Sigmoid colon (tissue), 7 donors: ENCODE results near the gene KCTD19. TPM values are rescaled to one million over a fixed set of nuclear protein-coding genes. Genes with fewer than 3 reads are reported as not detected.

Source experiments
- DNase-seq: peaks from one replicate; pipeline ENCODE4 v3.0.0-alpha.2; 2019
- H3K27ac ChIP-seq, 4 donors: fragments of 200-600 bp; sonication (generic); one replicate each; pipeline ENCODE4 v1.5.1; 2016 to 2019; ENCODE audit warnings: mild to moderate bottlenecking in 1 of 4
- H3K27me3 ChIP-seq, 3 donors: fragments of 200-600 bp; sonication (generic); one replicate each; pipeline ENCODE4 v1.5.1; 2019; ENCODE audit warnings: mild to moderate bottlenecking in 1 of 3
- H3K36me3 ChIP-seq, 4 donors: fragments of 200-600 bp; sonication (generic); one replicate each; pipeline ENCODE4 v1.5.1; 2016 to 2019
- H3K4me1 ChIP-seq, 4 donors: fragments of 200-600 bp; sonication (generic); one replicate each; pipeline ENCODE4 v1.5.1; 2017 to 2019
- H3K4me3 ChIP-seq, 4 donors: fragments of 200-600 bp; sonication (generic); one replicate each; pipeline ENCODE4 v1.5.1; 2017 to 2019; ENCODE audit warnings: mild to moderate bottlenecking in 2 of 4, moderate library complexity in 1 of 4
- H3K9me3 ChIP-seq, 4 donors: fragments of 200-600 bp in 3 of 4; sonication (generic) in 3 of 4; one replicate each; pipeline versions ENCODE4 v1.5.1 to v1.6.1; 2013 to 2019
- EP300 ChIP-seq, 4 donors: sonication (generic); formaldehyde crosslinking; IDR thresholded peaks; one replicate each; pipeline ENCODE4 v1.6.1; 2017; ENCODE audit warnings: antibody characterized with exemption in 4 of 4
- POLR2A ChIP-seq, 2 donors: fragments of 450-650 bp; IDR thresholded peaks; one replicate each; pipeline ENCODE4 v1.6.1; 2016; ENCODE audit warnings: antibody characterized with exemption in 2 of 2, mild to moderate bottlenecking in 2 of 2, moderate library complexity in 2 of 2
- POLR2AphosphoS5 ChIP-seq, 4 donors: sonication (generic); formaldehyde crosslinking; IDR thresholded peaks; one replicate each; pipeline ENCODE4 v1.6.1; 2017; ENCODE audit warnings: antibody characterized with exemption in 4 of 4
- WGBS, 2 donors: extraction: QIAGEN DNeasy Blood & Tissue Kit; methylation state at CpG; one replicate each; pipeline ENCODE4 v1.1.7; 2013; 5-methylcytosine and 5-hydroxymethylcytosine counted together
- intact Hi-C: fragments of 100-400 bp; cut with DNase I; formaldehyde crosslinking; loops from one replicate; pipeline ENCODE4 v1.15.1; 2023
- polyA plus RNA-seq, 3 donors: library from polyadenylated mRNA; stranded (reverse); fragments of 200-250 nt; gene quantifications; one replicate each; pipeline ENCODE4 v1.2.3, GENCODE V29; 2013
- total RNA-seq, 4 donors: library from RNA; depleted of rRNA; stranded (reverse); fragments of >200 nt; gene quantifications; one replicate each; pipeline ENCODE4 v1.1.0, GENCODE V29; 2016
- TF ChIP-seq, protein P1 (sequence below), 4 experiments: fragments of 450-650 bp in 3 of 4; fragments of 200-600 bp in 1 of 4; IDR thresholded peaks; one replicate each; pipeline ENCODE4 v1.5.1; 2016 to 2019; ENCODE audit warnings: antibody characterized with exemption in 4 of 4, mild to moderate bottlenecking in 3 of 4, moderate library complexity in 2 of 4
- donor health status: healthy with polysubstance abuse.
- donor health status: Bipolar disorder and iron deficiency.
- donor health status: healthy.

Gene KCTD19
- total and polyA plus RNA-seq, 7 donors = under 0.01 to 0.04 TPM; not detected in 5

DNA sequence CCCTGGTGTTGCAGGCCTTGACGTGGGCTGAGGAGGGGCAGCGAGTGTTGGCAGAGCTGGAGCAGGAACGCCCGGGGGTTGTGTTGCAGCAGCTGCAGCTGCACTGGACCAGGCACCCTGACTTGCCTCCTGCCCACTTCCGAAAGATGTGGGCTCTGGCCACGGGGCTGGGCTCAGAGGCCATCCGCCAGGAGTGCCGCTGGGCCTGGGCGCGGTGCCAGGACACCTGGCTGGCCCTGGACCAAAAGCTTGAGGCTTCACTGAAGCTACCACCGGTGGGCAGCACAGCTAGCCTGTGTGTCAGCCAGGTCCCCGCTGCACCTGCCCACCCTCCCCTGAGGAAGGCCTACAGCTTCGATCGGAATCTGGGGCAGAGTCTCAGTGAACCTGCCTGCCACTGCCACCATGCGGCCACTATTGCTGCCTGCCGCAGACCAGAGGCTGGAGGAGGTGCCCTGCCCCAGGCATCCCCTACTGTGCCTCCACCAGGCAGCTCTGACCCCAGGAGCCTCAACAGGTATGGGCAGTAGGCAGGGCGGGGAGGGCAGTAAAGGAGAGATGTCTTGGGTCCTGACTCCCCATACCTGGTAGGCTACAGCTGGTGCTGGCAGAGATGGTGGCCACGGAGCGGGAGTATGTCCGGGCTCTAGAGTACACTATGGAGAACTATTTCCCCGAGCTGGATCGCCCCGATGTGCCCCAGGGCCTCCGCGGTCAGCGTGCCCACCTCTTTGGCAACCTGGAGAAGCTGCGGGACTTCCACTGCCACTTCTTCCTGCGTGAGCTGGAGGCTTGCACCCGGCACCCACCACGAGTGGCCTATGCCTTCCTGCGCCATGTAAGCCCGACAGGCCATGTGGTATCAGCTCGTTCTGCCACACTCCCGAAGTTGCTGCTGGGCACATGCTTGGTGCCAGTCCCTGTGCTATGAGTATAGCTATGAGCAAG is 41.6 kb downstream of the KCTD19 start:
- 61 to 79% methylated on average over 34 of the region's 34 CpGs for WGBS, 2 donors
- Histone ChIP-seq H3K4me3 (no peak overlapping the region), H3K36me3 (no peaks in the 10 kb centered on the region), H3K4me1 (no peaks in the 10 kb centered on the region), H3K27ac (no peak overlapping the region), H3K27me3 (no peaks in the 10 kb centered on the region), H3K9me3 (no peaks in the 10 kb centered on the region)
- TF ChIP-seq POLR2AphosphoS5 (IDR thresholded peaks at IDR 0.05) (no peak), POLR2A (IDR thresholded peaks at IDR 0.05) (no peak), EP300 (IDR thresholded peaks at IDR 0.05) (no peak)
- TF ChIP-seq, protein P1, sequence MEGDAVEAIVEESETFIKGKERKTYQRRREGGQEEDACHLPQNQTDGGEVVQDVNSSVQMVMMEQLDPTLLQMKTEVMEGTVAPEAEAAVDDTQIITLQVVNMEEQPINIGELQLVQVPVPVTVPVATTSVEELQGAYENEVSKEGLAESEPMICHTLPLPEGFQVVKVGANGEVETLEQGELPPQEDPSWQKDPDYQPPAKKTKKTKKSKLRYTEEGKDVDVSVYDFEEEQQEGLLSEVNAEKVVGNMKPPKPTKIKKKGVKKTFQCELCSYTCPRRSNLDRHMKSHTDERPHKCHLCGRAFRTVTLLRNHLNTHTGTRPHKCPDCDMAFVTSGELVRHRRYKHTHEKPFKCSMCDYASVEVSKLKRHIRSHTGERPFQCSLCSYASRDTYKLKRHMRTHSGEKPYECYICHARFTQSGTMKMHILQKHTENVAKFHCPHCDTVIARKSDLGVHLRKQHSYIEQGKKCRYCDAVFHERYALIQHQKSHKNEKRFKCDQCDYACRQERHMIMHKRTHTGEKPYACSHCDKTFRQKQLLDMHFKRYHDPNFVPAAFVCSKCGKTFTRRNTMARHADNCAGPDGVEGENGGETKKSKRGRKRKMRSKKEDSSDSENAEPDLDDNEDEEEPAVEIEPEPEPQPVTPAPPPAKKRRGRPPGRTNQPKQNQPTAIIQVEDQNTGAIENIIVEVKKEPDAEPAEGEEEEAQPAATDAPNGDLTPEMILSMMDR (IDR thresholded peaks at IDR 0.05) = no peak
- intact Hi-C loops = no loop called here
- no peak for DNase-seq

DNA sequence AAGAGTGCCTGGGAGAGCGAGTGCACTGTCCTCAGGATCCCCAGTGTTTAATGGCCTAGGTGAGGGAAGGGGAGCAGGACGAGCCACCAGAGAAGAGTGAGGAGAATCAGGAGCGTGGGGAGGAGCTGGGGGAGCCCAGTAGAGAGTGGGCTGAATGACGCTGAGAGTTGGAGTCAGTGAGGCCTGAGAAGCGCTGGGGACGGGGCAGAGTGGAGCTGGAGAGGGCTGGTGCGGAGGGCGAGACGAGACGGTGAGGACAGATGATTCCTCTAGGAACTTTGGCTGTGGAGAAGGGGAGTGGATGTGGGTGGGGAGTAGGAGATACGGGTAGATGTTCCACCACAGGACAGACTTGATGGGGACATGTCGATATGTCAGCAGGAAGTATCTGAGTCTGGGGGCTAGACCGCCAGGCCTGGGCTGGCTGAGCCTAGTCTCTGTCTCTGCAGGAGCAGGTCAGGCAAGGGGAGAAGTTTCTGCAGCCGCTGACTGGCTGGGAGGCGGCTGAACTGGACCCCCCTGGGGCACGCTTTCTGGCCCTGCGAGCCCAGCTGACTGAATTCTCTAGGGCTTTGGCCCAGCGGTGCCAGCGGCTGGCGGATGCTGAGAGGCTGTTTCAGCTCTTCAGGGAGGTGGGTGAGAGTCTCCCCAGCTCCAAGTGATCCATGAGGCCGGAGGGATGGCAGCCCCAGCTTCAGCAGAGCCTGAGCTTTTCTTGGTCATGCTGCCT is 42.5 kb downstream of the KCTD19 start:
- no peak overlapping the region for H3K4me3 ChIP-seq
- H3K36me3 ChIP-seq = no peaks in the 10 kb centered on the region
- peaks cover 0 to 5% (median 5%) of the 10 kb centered on the region in 3 donors for H3K27me3 ChIP-seq
- 90 to 93% methylated on average over 21 of the region's 21 CpGs for WGBS, 2 donors
- peaks cover 0 to 9% (median under 1%) of the 10 kb centered on the region in 4 donors for H3K4me1 ChIP-seq
- TF ChIP-seq EP300 (IDR thresholded peaks at IDR 0.05) (no peak), POLR2A (IDR thresholded peaks at IDR 0.05) (no peak), POLR2AphosphoS5 (IDR thresholded peaks at IDR 0.05) (no peak)
- TF ChIP-seq, protein P1 (IDR thresholded peaks at IDR 0.05) = no peak
- no peak for DNase-seq
- no peak overlapping the region for H3K27ac ChIP-seq
- H3K9me3 ChIP-seq = no peaks in the 10 kb centered on the region
- intact Hi-C loops = no loop called here

- WGBS, 2 donors = 93% methylated on average over 7 of the region's 7 CpGs
- DNase-seq = no peak
- Histone ChIP-seq H3K27ac (no peak overlapping the region), H3K27me3 (peaks cover 0 to 5% (median 5%) of the 10 kb centered on the region in 3 donors), H3K4me1 (peaks cover 0 to 17% (median 4%) of the 10 kb centered on the region in 4 donors), H3K36me3 (no peaks in the 10 kb centered on the region), H3K9me3 (no peaks in the 10 kb centered on the region), H3K4me3 (no peak overlapping the region)
- TF ChIP-seq POLR2A (IDR thresholded peaks at IDR 0.05) = no peak
- no peak for TF ChIP-seq EP300 (IDR thresholded peaks at IDR 0.05)
- TF ChIP-seq, protein P1 (IDR thresholded peaks at IDR 0.05) = no peak
- intact Hi-C loops = no loop called here
Measured at GRCh38 chr16:67283039-67283825, 43.3 kb downstream of the KCTD19 start.

DNA sequence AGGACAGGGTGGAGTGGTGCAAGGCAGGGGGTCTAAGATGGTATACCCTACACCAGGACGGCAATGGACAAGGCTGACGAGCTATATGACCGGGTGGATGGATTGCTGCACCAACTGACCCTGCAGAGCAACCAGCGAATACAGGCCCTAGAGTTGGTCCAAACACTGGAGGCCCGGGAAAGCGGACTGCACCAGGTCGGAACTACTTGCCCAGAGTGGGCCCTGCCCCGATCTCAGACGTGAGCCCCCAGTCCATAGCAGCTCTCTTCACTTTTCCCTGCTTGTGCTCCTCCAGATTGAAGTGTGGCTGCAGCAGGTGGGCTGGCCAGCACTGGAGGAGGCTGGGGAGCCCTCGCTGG is 44.1 kb downstream of the KCTD19 start:
- Histone ChIP-seq H3K27me3 (peaks cover 0 to 5% (median 5%) of the 10 kb centered on the region in 3 donors), H3K27ac (no peak overlapping the region), H3K4me3 (no peak overlapping the region), H3K36me3 (no peaks in the 10 kb centered on the region), H3K9me3 (no peaks in the 10 kb centered on the region), H3K4me1 (peaks cover 0 to 25% (median 9%) of the 10 kb centered on the region in 4 donors)
- no peak for DNase-seq
- TF ChIP-seq EP300 (IDR thresholded peaks at IDR 0.05) (no peak), POLR2AphosphoS5 (IDR thresholded peaks at IDR 0.05) (no peak), POLR2A (IDR thresholded peaks at IDR 0.05) (no peak)
- TF ChIP-seq, protein P1 (IDR thresholded peaks at IDR 0.05) = no peak
- 95 to 96% methylated on average over 10 of the region's 10 CpGs for WGBS, 2 donors
- intact Hi-C loops = no loop called here
